HG03521 (cell line): ENCODE results near the gene EEFSEC.

Experiments
- ATAC-seq: cut with Tn5 transposase; IDR thresholded peaks from one replicate; pipeline ENCODE4 v1.9.1; 2021; ENCODE audit warnings: mild to moderate bottlenecking, moderate library complexity; ENCODE audit not compliant: unreplicated experiment

EEFSEC gene

GRCh38 chr3:128282380-128283196 is 129.3 kb downstream of the EEFSEC start:
- ATAC-seq, result no peak

GRCh38 chr3:128283421-128283820 is 130.1 kb downstream of the EEFSEC start:
- ATAC-seq, result no peak

- ATAC-seq, result no peak
These were observed 132.0 kb downstream of the EEFSEC start for GRCh38 chr3:128285042-128285966.

DNA sequence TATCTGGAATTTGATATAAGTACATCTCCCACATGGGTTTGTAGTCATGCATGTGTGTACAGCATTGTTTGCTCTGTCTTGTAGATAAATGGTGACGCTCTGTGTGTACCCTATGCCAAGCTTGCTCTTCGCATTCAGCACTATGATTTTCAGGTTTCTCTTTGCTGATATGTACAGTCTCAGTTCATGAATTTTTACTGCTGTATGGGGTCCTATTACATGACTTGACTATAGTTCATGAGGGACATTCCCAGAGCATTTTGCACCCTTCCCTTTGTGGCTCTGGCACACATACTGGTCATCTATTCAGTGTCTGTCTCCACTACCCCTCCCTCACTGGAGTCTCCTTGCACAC is 132.7 kb downstream of the EEFSEC start:
- ATAC-seq, result no peak

- no peak for ATAC-seq
These were observed 133.4 kb downstream of the EEFSEC start for GRCh38 chr3:128286691-128287090.

- no peak for ATAC-seq
These were observed 133.9 kb downstream of the EEFSEC start for GRCh38 chr3:128287216-128287615.

- no peak for ATAC-seq
These were observed 136.3 kb downstream of the EEFSEC start for GRCh38 chr3:128289534-128289933.

DNA sequence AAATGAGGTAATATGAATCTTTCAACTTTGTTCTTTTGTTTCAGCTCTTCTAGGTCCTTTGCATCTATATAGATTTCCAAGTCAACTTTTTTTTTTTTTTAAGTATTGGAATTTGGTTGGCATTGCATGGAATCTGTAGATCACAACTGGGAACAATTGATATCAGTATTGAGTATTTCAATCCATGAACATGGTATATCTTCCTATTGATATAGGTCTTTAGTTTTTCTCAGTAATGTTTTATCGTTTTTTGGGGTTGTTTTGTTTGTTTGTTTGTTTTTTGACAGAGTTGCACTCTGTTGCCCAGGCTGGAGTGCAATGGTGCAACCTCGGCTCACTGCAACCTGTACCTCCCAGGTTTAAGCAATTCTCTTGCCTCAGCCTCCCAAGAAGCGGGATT is 137.2 kb downstream of the EEFSEC start:
- ATAC-seq, result no peak

- ATAC-seq, result no peak
These were observed 140.6 kb downstream of the EEFSEC start for GRCh38 chr3:128293930-128294329.

DNA sequence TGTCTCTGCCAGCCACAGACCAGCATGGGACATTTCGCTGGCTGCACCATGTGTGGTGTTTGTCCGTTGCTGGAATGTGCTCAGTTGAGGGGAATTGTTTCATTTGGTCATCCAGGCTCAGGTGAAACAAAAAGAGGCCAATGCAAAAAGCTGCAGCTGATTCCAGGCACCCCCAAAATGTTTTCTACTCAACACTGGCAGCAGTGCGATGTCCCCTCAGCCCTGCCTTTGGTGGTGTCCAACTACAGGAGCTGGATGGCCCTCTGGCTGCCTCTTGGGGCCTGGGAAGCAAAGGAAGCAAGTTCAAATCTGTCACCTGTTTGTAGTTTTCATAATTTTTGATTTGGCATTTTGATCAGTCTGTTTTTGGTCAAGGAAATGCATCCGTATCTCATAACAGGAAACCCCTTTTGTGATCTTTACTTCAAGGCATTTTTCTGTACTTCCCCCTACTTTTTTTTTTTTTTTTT is 141.8 kb downstream of the EEFSEC start:
- ATAC-seq, result no peak

DNA sequence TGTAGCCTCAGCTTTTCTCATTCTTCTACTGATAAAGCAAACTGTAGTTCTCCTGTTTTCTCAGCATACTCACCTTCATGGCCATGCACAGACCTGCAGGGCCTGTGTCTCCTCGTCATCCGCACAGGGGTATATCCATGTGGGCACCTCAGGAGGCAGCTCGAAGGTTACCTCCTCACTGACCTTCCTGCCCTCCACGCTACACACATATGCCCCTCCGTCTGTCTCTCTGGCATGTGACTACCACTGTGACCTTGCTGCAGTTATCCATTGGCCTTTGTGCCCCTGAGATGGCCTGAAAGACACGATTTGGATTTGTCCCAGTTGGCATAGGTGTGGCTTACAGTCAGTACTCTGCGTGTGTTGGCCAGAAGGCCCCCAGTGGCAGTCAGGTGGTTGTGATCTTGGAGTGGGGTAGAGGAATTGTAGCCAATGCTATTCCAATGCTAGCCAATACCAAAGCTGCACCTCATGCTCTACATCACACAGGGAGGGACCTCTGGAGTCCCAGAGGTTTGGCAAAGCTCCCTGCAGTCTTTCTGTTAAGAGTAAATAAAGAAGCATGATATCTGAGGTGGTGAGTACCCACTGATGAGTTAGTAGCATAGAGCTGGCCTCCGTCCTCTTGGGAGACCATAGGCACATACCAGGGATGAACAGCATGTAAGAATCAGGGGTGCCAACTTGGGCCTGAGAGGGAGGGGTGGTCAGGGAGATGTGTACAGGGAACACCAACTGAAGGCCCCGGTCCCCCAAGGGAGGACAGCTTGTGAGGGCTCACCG is 143.4 kb downstream of the EEFSEC start:
- no peak for ATAC-seq

- ATAC-seq, result no peak
These were observed 144.3 kb downstream of the EEFSEC start for GRCh38 chr3:128297401-128298138.

DNA sequence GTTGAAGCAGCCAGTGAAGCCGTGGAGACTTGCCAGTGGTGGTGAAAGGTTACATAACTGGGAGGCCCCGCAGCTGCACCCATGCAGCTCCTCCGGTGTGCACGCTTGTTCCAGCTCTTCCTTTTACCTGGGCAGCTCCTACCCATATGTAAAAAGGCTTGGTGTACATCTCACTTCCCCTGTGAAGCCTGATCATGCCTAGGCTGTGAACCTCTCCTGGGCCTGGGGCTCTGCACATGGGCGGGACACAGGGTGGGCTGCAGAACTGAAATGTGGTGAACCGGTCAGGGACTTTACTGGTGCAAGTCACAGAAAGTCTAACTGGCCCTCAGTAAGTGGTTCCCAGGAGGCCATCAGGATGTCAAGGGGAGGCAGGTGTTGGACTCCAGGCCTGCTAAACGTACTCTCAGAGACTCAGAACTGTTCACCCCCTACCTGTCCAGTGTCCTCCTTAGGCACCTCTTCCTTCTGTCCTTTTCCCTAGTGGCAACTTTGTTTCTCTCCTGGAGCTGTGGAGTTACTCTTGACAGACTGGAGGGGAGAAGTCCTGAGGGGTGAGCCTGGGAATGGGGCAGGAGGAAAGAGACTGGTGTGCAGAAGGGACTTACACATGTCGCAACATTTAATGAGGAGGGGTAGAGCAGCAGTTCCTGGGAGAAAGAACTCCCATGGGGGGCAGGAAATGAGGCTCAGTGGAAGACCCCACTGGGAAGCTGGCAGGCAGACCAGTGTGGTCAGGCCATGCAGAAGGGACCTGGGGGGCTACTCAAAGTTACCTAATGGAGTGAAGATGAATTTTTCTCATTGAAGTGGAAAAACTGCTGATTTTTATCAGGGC is 148.1 kb downstream of the EEFSEC start:
- ATAC-seq, result no peak

DNA sequence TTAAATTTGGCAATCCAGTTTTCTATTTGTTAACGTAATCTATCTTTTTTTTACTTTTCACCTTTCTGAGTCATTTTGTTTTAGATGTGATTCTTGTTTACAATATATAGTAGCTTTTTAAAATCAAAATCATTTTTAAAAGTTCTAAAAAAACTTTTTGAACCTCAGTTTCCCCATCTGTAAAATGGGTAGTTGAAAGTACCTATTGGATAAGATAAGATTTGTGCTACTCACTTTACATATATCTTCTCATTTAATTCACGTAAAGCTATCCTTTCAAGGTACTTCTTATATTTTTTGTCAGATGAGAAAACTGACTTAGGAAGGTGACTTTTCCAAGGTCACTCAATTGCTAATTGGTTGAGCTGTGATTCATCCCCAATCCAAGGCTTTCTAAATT is 153.2 kb downstream of the EEFSEC start:
- ATAC-seq, result no peak

DNA sequence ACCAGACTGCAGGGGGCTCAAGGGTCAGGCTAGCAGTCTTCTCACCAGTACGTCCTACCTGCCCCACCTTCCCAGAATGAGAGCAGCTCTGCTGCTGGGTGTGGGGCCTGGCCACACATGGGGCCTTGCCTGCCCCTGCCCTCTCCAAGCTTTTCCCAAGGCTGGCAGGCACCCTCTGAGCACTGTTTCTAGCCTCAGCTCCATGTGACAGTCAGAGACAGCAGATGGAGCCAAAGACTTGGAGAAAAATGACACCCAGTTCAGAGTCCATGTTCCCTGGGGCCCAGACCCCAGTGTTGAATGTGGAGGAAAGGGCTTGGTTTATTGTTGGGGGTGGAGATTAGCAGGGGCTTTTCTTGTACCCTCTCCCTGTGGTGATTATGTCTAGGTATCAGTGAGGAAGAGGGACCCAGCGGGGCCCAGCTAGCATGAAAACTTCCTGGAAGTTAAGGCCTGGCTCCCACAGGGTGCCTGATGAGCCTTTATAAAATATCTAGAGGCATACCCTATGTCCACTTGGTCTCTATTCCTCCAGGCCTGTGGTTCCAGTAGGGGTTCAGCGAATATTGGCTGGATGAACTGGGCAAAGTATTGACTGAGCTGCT is 153.8 kb downstream of the EEFSEC start:
- no peak for ATAC-seq

- no peak for ATAC-seq
These were observed 154.6 kb downstream of the EEFSEC start for GRCh38 chr3:128307781-128308469.

- no peak for ATAC-seq
These were observed 155.7 kb downstream of the EEFSEC start for GRCh38 chr3:128309026-128309425.

GRCh38 chr3:128310286-128311058 is 157.2 kb downstream of the EEFSEC start:
- ATAC-seq, result no peak
